Measurements from ENCODE around the gene THAP7. TPM values are rescaled to one million over a fixed set of nuclear protein-coding genes. Genes with fewer than 3 reads are reported as not detected.

Gene THAP7
- total and polyA plus RNA-seq, 2 donors (not counting 1 experiment from before 2014, with no cell fraction given) = 37.7 to 70.1 TPM

DNA sequence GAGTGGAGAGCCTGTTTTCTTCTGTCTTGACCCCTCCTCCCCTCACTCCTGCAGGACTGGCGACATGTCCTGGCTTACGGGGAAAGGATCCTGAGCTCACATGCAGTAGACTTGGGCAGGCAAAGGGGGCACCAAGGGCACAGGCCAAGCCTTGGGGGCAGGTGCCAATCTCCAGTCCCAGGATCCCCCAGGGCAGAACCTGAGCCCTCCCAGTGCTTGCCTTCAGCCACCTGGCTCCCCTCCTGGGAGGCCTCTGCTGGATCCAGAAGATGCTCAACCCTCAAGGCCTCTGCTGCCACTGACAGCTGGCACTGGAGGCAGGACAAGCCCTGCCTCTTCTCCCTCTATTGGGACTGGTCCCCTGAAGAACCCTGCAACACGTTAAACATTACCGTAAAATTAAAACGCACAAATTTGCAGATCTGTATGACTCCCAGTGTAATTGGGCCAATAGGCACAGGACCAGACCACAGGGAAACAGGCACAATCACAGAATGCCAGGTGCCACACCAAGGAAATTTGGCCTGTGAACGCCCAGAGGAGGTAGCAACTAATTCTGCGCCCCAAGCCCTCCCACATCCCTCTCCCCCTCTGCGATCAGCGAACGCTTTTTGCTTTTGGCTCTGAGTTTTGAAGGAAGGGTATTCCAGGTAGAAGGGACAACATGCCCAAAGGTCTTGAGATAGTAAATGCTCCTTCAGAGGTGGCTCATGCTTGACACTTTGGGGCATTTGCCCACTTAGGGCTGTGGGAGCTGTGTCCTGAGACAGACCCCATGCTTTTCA lies 20.8 kb downstream of the THAP7 start:
- H3K27me3 Mint-ChIP-seq = peaks cover 3% of the 10 kb centered on the region
- H2AFZ ChIP-seq (ENCODE audit: insufficient read depth, low read depth, low read length, poor library complexity, severe bottlenecking) = peak overlapping the region; percentile 78
- intact Hi-C loops (cut with micrococcal nuclease) = loop anchor here (1.0 to 10.0 kb wide), 2 partner anchors 21 to 64 kb away; partner anchors contain the start of genes LRRC74B and THAP7

More for the DNA sequence above, 20.8 kb downstream of the THAP7 start:
- no peak for DNase-seq
- H3K9me3 Mint-ChIP-seq (ENCODE audit: insufficient read depth) = no peaks in the 10 kb centered on the region
- no peak for ATAC-seq (ENCODE audit: low read depth)
- H3K9me3 ChIP-seq (ENCODE audit: control extremely low read depth in 1 of 3, control insufficient read depth in 2 of 3, insufficient read depth in 1 of 3, low read length in 2 of 3) = peaks cover 0 to 22% (median 8%) of the 10 kb centered on the region in 3 donors
- H3K27me3 ChIP-seq (replicated peaks in 1 of 4; ENCODE audit: control extremely low read depth in 1 of 4, control insufficient read depth in 3 of 4, insufficient read depth in 4 of 4, low read length in 3 of 4) = peaks cover 0 to 3% (median 0%) of the 10 kb centered on the region in 4 experiments
- H3K9ac ChIP-seq (ENCODE audit: low read length) = peak overlapping the region; percentile 74
- peaks cover 36% of the 10 kb centered on the region for H3K4me1 Mint-ChIP-seq
- peak overlapping the region; percentile 95 for H3K4me3 Mint-ChIP-seq
- peaks cover 18% of the 10 kb centered on the region for H3K79me2 ChIP-seq (ENCODE audit: control insufficient read depth, insufficient read depth, low read length)
- H3K36me3 ChIP-seq (replicated peaks in 1 of 2; ENCODE audit: control extremely low read depth in 1 of 2, control insufficient read depth in 1 of 2, extremely low read depth in 1 of 2, insufficient read depth in 2 of 2, low read length in 1 of 2) = no peaks in the 10 kb centered on the region
- WGBS (ENCODE audit: insufficient coverage) = 69% methylated on average over 5 of the region's 10 CpGs
- no peaks in the 10 kb centered on the region for H4K20me1 ChIP-seq (ENCODE audit: control insufficient read depth, insufficient read depth, low read length, poor library complexity, severe bottlenecking)
- H3K27ac Mint-ChIP-seq = peak overlapping the region; percentile 89
- H3K4me1 ChIP-seq (ENCODE audit: control insufficient read depth in 2 of 2, insufficient read depth in 2 of 2, low read length in 2 of 2) = peaks cover 24 to 34% of the 10 kb centered on the region in 2 donors
- peak overlapping the region; percentile 53 to 85 (median 77) for H3K4me3 ChIP-seq (ENCODE audit: control extremely low read depth in 1 of 5, extremely low read depth in 1 of 5, insufficient read depth in 1 of 5, low read depth in 2 of 5, low read length in 4 of 5)
- TF ChIP-seq EZH2 (IDR thresholded peaks at IDR 0.05; ENCODE audit: borderline replicate concordance, insufficient read depth, low read depth, low read length, poor library complexity, severe bottlenecking) = no peak
- TF ChIP-seq, protein P1, sequence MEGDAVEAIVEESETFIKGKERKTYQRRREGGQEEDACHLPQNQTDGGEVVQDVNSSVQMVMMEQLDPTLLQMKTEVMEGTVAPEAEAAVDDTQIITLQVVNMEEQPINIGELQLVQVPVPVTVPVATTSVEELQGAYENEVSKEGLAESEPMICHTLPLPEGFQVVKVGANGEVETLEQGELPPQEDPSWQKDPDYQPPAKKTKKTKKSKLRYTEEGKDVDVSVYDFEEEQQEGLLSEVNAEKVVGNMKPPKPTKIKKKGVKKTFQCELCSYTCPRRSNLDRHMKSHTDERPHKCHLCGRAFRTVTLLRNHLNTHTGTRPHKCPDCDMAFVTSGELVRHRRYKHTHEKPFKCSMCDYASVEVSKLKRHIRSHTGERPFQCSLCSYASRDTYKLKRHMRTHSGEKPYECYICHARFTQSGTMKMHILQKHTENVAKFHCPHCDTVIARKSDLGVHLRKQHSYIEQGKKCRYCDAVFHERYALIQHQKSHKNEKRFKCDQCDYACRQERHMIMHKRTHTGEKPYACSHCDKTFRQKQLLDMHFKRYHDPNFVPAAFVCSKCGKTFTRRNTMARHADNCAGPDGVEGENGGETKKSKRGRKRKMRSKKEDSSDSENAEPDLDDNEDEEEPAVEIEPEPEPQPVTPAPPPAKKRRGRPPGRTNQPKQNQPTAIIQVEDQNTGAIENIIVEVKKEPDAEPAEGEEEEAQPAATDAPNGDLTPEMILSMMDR (IDR thresholded peaks at IDR 0.05) = no peak
- POLR2A ChIA-PET = no interaction called here
- CTCF ChIA-PET = interaction anchor here (1.1 to 2.1 kb wide), 4 partner anchors 13 to 22 kb away, joined by 3 to 14 read pairs (median 6); partner anchors contain the start of gene THAP7
- H3K27ac ChIP-seq (ENCODE audit: low read length in 2 of 2) = peak overlapping the region; percentile 75 to 79
- H3K4me2 ChIP-seq (replicated peaks; ENCODE audit: low read depth, low read length, poor library complexity, severe bottlenecking) = peak overlapping the region; percentile 92
